Measurements from ENCODE around the gene STXBP4.

DNA sequence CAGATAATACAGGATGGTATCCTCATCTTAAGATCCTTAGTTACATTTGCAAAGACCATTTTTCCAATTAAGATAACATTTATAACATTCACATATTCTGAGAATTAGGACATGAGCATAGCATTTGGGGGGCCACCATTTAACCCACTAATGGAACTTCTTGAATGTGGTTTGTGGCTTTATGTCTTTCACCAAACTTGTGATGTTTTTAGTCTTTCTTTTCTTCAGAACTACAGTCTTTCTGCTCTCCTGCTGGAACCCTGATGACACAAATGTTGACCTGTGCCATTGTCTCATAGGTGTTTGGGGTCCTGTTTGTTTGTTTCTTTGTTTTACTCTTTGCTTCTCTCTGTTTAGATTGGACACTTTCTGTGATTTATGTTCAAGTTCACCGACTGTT is 23.3 kb upstream of the STXBP4 start:
- TF ChIP-seq, protein P1, sequence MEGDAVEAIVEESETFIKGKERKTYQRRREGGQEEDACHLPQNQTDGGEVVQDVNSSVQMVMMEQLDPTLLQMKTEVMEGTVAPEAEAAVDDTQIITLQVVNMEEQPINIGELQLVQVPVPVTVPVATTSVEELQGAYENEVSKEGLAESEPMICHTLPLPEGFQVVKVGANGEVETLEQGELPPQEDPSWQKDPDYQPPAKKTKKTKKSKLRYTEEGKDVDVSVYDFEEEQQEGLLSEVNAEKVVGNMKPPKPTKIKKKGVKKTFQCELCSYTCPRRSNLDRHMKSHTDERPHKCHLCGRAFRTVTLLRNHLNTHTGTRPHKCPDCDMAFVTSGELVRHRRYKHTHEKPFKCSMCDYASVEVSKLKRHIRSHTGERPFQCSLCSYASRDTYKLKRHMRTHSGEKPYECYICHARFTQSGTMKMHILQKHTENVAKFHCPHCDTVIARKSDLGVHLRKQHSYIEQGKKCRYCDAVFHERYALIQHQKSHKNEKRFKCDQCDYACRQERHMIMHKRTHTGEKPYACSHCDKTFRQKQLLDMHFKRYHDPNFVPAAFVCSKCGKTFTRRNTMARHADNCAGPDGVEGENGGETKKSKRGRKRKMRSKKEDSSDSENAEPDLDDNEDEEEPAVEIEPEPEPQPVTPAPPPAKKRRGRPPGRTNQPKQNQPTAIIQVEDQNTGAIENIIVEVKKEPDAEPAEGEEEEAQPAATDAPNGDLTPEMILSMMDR (conservative IDR thresholded peaks at IDR 0.05; ENCODE audit: low read length), result no peak
- no peak for TF ChIP-seq EZH2phosphoT487 (IDR thresholded peaks at IDR 0.05; ENCODE audit: borderline replicate concordance, low read depth, low read length)

Measured in OCI-LY7 (cell line).